Cardiac septum (tissue), 1 donor: Measurements from ENCODE around the gene EEF1A2. TPM values are rescaled to one million over a fixed set of nuclear protein-coding genes. Genes with fewer than 3 reads are reported as not detected.

Experiments used
- DNase-seq: peaks from one replicate; pipeline ENCODE4 v3.0.0-alpha.2; 2020; ENCODE audit warnings: low spot score
- intact Hi-C: fragments of 100-400 bp; cut with DNase I; formaldehyde crosslinking; loops from one replicate; pipeline ENCODE4 v1.14.0; 2022
- long read RNA-seq: library from polyadenylated mRNA; unstranded; transcript quantifications from one replicate; pipeline ENCODE4 v2.0.0, GENCODE V29; 2021
- total RNA-seq: library from RNA; stranded (reverse); fragmentation: NEBNext Ultra II Directional; extraction: Animal tissue kit (Norgen Biotek cat#: 25700); gene quantifications from one replicate; pipeline ENCODE4 v1.2.1, GENCODE V29; 2021
- donor health status: DM: no; HTN: no; CAD: no.

Gene EEF1A2
- total RNA-seq, result 1,211 TPM
- long read RNA-seq, transcript EEF1A2-201 (8 exons, 2,014 nt), result major isoform, 1,476 of 1,900 reads
- long read RNA-seq, partial matches to known transcripts, result 361 of 1,900 reads
- long read RNA-seq, other reads (novel, unspliced or antisense), result 62 of 1,900 reads

- intact Hi-C loops, result no loop called here
- no peak for DNase-seq
Measured at GRCh38 chr20:63498960-63499337, at the start of gene EEF1A2. Gene EEF1A2, minus strand, starts transcription at chr20:63499083. Its CDS starts 1,320 bp downstream, at chr20:63497763.

- no peak for DNase-seq
- intact Hi-C loops, result no loop called here
Measured at GRCh38 chr20:63548542-63548941, 49.7 kb upstream of the EEF1A2 start.

GRCh38 chr20:63547725-63548480, 49.0 kb upstream of the EEF1A2 start, which contains the start of gene SRMS:
Gene SRMS, minus strand, starts transcription at chr20:63547749. Its CDS starts 286 bp downstream, at chr20:63547463.
- intact Hi-C loops, result no loop called here
- DNase-seq, result no peak

GRCh38 chr20:63546956-63547724, 48.3 kb upstream of the EEF1A2 start:
- intact Hi-C loops, result no loop called here
- DNase-seq, result no peak

GRCh38 chr20:63546256-63546955, 47.5 kb upstream of the EEF1A2 start:
- intact Hi-C loops, result no loop called here

GRCh38 chr20:63545814-63546213, 46.9 kb upstream of the EEF1A2 start:
- no peak for DNase-seq
- intact Hi-C loops, result no loop called here

More at GRCh38 chr20:63546256-63546955, 47.5 kb upstream of the EEF1A2 start:
- DNase-seq, result no peak

- no peak for DNase-seq
Measured at GRCh38 chr20:63544958-63545516, 46.2 kb upstream of the EEF1A2 start.

GRCh38 chr20:63544241-63544957, 45.5 kb upstream of the EEF1A2 start:
- intact Hi-C loops, result no loop called here
- no peak for DNase-seq

More at GRCh38 chr20:63544958-63545516, 46.2 kb upstream of the EEF1A2 start:
- intact Hi-C loops, result no loop called here

GRCh38 chr20:63543733-63544132, 44.9 kb upstream of the EEF1A2 start:
- no peak for DNase-seq
- intact Hi-C loops, result no loop called here

- intact Hi-C loops, result no loop called here
- DNase-seq, result no peak
Measured at GRCh38 chr20:63543131-63543530, 44.2 kb upstream of the EEF1A2 start.

GRCh38 chr20:63542696-63543095, 43.8 kb upstream of the EEF1A2 start:
- intact Hi-C loops, result no loop called here

GRCh38 chr20:63542031-63542559, 43.2 kb upstream of the EEF1A2 start:
- DNase-seq, result no peak
- intact Hi-C loops, result no loop called here

More at GRCh38 chr20:63542696-63543095, 43.8 kb upstream of the EEF1A2 start:
- no peak for DNase-seq

GRCh38 chr20:63541371-63541770, 42.5 kb upstream of the EEF1A2 start:
- no peak for DNase-seq
- intact Hi-C loops, result no loop called here

- no peak for DNase-seq
- intact Hi-C loops, result no loop called here
Measured at GRCh38 chr20:63540417-63541186, 41.7 kb upstream of the EEF1A2 start.

GRCh38 chr20:63539441-63540370, 40.8 kb upstream of the EEF1A2 start:
- intact Hi-C loops, result loop anchor here (5.0 to 10.0 kb wide), 3 partner anchors 73 to 583 kb away; partner anchors contain the start of genes ABHD16B and TPD52L2
- no peak for DNase-seq

- intact Hi-C loops, result loop anchor here (5.0 to 10.0 kb wide), 3 partner anchors 73 to 583 kb away; partner anchors contain the start of genes ABHD16B and TPD52L2
- no peak for DNase-seq
Measured at GRCh38 chr20:63539092-63539430, 40.2 kb upstream of the EEF1A2 start.
